ENCODE measurements around the gene MPDZ.

The MPDZ gene

DNA sequence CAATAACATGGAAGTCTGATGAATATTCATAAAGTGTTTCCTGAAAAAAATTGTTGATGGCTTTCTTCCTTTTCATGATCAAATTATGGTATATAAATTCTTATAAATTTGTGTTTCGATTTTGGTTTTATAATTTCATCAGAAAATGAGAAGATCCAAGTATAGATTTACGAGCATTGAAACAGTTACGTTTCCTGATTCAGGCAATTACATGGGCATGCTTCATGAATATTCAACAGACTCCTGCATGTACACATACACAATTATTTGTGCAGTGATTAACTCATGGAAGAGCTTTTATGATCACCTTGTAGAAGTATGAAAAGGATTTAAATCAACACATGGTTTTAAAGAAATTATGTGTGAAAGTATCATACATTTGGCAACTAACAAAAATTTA, 136.7 kb downstream of the MPDZ start:
- DNase-seq (ENCODE audit: low read depth in 2 of 2, low spot score in 1 of 2) = no peak

- DNase-seq (ENCODE audit: low read depth in 2 of 2, low spot score in 1 of 2) = no peak
Measured at GRCh38 chr9:13141629-13142028, 137.9 kb downstream of the MPDZ start.

DNA sequence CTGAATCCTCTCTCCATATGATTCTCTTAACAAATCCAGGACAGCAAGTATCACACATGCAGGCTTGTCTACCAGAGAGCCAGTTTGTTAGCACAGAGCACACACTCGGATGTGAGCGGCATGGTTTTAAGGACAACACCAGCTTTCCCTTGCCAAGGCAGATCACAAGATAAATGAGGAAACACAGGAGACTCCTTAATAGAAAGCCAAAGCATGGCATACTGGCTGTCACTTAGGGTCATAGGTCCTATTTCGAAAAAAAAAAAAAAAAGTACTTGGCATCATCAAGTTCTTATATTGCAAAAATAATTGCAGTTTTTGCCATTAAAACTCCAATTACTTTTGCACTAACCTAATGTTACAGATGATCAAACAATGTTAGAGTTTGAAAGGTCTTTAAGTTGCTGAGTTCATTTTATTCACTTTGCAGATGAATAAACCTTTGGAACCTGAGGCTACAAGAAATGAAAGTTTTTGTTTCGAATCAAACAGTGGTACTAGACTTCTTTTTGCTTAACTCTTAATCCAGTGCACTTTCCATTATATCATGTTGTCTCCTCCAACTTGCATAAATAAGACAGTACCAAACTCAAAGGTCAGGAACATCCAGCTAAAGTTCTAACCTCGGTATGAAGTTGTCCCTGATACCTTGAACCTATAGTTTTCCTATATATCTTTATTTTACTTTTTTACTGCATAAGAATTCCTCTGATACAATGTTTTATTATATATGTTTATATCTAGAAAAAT, 138.5 kb downstream of the MPDZ start:
- DNase-seq (ENCODE audit: low read depth in 2 of 2, low spot score in 1 of 2) = no peak

GRCh38 chr9:13139641-13140171, 139.8 kb downstream of the MPDZ start:
- DNase-seq (ENCODE audit: low read depth in 2 of 2, low spot score in 1 of 2) = no peak

- DNase-seq (ENCODE audit: low read depth in 2 of 2, low spot score in 1 of 2) = no peak
Measured at GRCh38 chr9:13137426-13137825, 142.1 kb downstream of the MPDZ start.

- DNase-seq (ENCODE audit: low read depth in 2 of 2, low spot score in 1 of 2) = no peak
Measured at GRCh38 chr9:13131991-13132390, 147.5 kb downstream of the MPDZ start.

GRCh38 chr9:13131416-13131815, 148.1 kb downstream of the MPDZ start:
- no peak for DNase-seq (ENCODE audit: low read depth in 2 of 2, low spot score in 1 of 2)

DNA sequence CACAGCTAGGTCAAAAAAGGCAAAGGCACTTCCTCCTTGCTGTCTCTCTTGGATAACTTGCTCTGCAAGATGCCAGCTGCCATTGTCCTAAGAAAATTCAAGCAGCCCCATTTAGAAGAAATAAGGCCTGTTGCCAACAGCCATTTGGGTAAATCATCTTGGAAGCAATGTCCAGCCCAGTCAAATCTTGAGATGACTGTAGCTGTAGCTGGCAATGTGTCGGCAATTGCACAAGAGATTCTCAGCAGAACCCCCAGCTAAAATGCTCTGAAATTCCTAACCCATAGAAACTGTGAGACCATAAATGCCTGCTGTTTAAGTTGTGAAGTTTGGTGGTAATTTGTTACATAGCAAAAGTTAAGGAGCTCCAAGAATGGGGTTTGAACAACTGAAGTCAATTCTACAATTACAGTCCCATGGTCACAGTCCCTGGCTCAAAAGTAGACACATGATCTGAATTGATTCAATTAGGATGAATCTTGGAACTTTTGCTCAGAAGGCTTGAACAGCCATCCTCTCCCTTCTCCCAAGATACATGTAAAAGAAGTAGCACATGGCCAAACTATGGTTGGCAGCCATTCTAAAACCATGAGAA, 151.1 kb downstream of the MPDZ start:
- no peak for DNase-seq (ENCODE audit: low read depth in 2 of 2, low spot score in 1 of 2)

DNA sequence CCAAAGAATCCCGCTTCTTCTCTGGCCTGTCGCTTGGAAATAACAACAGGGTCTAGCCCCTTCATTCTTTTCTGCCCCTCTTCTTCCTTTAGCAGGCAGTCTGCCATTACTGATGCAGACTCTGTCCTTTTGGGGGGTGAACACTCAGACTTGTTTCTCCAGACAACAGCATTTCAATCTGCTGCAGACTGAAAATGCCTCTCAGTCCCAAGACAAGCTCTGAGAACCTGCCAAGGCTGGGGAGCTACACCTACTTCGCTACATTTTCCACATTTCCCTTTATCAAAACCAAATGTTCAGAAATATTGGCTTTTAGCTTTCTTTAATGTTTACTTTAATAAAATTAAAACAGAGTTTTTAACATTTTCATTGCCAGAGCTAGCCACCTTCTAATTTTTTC, 152.4 kb downstream of the MPDZ start:
- no peak for DNase-seq (ENCODE audit: low read depth in 2 of 2, low spot score in 1 of 2)

- no peak for DNase-seq (ENCODE audit: low read depth in 2 of 2, low spot score in 1 of 2)
Measured at GRCh38 chr9:13125261-13125660, 154.2 kb downstream of the MPDZ start.

GRCh38 chr9:13122756-13123369, 156.6 kb downstream of the MPDZ start:
- DNase-seq (ENCODE audit: low read depth in 2 of 2, low spot score in 1 of 2) = no peak

DNA sequence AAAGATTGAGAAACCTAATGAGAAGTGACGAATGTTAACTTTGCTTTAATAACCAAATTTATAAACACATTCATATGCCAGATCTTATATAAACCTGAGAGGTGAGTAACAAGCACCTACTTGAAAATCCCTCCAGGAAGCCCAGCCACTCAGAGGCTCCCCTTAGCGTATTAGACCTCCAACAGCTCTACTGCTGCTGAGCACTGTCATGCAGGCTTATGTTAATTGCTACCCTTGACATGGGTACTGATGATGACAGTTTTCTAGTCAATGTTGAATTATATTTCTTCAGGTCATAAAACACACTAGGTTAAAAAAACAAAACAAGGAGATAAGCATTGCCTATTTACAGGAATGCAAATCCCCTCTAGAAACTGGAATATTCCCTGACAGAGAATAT, 161.2 kb downstream of the MPDZ start:
- DNase-seq (ENCODE audit: low read depth in 2 of 2, low spot score in 1 of 2) = no peak

DNA sequence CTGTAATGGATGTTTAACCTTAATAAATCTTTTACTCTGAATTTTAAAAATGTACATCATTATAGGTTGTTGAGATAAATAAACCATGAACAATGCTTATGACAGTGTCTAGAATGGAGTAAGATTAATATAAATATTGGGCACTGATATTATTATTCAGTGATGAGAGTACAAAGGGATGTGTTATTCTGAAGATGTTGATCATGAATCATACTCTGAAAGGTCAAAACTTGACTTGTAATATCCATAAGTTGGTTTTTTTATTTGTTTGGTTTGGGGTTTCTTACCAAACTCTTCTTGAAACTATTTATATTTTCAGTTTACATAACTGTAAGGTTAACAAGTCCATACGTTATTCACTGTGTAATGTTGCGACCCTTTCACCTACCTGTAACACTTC, 163.2 kb downstream of the MPDZ start:
- DNase-seq (ENCODE audit: low read depth in 2 of 2, low spot score in 1 of 2) = no peak

- DNase-seq (ENCODE audit: low read depth in 2 of 2, low spot score in 1 of 2) = no peak
Measured at GRCh38 chr9:13113751-13114150, 165.7 kb downstream of the MPDZ start.

- DNase-seq (ENCODE audit: low read depth in 2 of 2, low spot score in 1 of 2) = no peak
Measured at GRCh38 chr9:13113216-13113615, 166.3 kb downstream of the MPDZ start.

DNA sequence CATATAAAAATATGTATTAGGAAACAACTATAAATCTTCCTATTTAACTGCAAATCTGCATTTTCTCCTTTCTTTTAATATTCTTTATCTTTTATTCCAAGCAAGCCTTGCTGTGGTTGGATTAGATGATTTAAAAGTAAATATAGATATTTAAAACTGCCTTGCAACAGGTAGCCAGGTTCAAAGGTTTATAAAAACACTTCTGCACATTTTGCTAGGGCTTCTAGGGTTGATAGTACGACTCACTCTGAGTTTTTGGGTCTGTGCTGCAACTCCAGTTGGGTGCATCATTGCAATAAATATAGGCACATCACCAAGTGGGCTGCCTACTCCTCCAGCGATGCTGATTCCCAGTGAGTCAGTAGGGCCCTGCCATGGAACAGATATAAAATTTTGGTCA, 167.7 kb downstream of the MPDZ start:
- no peak for DNase-seq (ENCODE audit: low read depth in 2 of 2, low spot score in 1 of 2)

DNA sequence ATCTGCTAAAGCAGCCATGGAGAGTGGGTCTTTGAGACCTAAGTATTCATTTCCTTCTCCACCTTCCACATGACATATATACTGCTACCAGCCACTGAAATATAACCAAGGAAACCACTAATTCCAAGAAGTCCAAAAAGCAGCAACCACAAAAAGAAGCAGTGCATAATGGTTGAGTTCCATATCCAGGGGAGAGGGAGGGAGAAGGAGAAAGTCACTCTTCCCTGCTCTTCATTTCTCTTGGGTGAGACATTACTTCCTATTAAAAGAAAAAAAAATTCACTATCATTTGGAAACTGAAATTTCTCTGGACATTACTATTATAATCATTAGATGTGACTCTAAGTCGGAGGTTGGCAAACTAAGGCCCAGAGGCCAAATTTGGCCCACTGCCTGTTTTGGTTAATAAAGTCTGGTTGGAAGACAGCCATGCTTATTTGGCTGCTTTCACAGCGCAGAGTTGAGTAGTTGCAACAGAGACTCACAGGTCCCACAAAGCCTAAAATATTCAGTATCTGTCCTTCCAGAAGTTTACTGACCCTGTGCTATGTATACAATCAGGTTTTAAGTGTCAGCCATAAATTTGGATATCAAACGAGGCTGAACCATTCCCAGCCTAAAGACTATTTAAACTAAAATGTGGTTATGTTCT, 168.6 kb downstream of the MPDZ start:
- DNase-seq (ENCODE audit: low read depth in 2 of 2, low spot score in 1 of 2) = no peak

DNA sequence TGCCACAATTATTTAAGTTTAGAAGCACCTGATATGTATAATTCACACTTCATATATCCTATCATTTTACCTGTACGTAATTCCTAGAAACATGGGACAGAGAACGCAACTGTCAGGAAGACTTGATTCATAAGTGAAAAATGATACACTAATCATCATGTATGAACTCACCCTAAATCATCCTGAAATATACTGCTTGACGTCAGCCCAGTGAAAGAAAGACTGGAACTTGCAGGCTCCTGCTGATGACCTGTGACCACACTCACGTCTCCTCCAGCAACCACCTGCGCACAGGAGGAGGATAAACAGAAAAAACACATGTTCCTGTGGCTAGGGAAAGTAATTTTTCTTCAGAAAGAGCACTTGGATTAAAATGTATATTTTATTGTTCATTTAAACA, 169.7 kb downstream of the MPDZ start:
- DNase-seq (ENCODE audit: low read depth in 2 of 2, low spot score in 1 of 2) = no peak

DNA sequence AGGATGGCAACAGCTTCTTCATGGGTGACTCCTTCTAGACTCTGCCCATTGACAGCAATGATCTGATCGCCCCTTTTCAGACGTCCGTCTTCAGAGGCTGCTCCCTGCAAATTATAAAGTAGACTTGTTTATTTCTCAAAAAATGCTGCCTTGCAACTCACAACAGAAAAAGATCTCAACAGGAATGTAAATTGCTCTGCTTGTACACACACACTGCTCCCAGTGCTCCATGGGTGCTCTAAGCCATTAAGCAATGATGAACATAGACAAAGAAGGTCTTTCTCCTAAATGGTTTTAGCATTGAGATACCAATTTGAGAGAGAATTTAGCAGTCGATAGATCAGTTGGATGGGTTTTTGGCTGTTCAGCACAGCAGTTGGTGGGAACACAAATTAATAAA, 172.5 kb downstream of the MPDZ start:
- DNase-seq (ENCODE audit: low read depth in 2 of 2, low spot score in 1 of 2) = no peak

DNA sequence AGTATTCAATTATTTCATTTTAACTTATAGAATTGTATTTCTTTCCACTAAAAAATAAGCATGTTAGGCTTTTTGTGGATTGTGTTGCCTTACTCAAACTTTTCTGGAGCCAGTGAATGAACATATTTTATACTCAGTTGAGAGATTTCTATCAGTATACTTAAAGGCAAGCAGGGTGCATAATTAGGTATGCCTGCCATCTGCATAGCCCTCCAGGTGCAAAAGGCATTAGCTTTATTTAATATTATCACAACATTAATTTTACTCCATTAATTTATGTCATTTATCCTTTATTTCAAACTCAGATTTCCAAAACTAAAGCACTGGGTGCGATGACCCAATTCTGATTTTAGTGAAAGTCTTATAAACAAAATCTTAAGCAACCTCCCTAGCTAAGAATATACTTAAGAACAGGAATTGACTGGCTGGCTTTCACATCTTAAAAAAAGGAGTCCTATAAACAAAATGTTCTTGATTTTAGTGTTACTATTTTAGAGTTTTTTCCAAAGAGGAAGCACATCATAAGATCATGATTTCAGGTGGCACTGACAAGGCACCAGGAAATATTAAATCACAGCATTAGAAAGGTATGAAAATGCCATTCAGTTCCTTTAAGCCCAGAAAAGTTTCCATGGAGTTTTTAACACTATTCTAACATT, 178.4 kb downstream of the MPDZ start:
- no peak for DNase-seq (ENCODE audit: low read depth in 2 of 2, low spot score in 1 of 2)

- no peak for DNase-seq (ENCODE audit: low read depth in 2 of 2, low spot score in 1 of 2)
Measured at GRCh38 chr9:13095056-13095455, 184.4 kb downstream of the MPDZ start.
